NCI-H774 (cell line): Measurements from ENCODE around the gene NFS1.
"Not testable (repeated sequence)": the region's sequence is repeated elsewhere in the genome, so short reads cannot be mapped to it uniquely, and the experiment has no call there.

Experiments used
- DNase-seq: peaks from one replicate; lab custom pipeline; 2025; lab: John Stamatoyannopoulos, UW

Gene NFS1

DNA sequence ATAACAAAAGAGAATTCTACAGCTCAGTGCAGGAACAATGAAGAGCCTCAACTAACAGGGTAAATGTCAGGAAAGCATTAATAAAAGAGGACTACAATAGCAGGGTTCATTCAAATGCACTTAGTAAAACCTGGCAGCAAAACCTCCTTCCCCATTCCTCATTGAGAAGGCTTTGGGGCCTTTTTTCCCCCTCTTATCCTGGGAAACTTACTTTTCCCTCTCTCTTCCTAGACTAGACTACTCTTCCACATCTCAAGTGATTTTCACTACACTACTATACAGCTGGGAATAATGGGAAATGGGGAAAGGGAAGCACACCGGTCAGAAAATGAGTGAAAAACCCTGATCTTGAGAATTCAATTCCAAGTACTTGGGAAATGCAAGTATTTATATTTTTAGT lies 10.1 kb upstream of the NFS1 start:
- DNase-seq, result no peak

DNA sequence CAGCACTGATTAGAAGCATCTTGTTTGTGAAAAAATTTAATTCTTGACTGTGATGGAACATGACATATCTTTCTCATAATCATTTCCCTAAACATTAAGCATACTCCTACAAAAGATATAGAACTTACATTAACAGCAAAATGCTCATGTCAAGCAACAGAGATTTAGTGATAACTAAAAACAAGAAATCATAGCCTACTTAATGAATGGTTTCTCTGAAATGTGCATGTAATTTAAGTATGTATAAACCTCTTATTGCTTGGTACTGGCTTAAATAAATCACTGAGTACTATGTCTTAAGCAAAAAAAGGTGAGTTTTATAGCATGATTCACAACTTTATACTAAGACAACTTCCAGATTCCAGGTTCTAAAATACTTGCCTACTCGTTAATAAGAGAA lies 9.3 kb upstream of the NFS1 start:
- no peak for DNase-seq

DNA sequence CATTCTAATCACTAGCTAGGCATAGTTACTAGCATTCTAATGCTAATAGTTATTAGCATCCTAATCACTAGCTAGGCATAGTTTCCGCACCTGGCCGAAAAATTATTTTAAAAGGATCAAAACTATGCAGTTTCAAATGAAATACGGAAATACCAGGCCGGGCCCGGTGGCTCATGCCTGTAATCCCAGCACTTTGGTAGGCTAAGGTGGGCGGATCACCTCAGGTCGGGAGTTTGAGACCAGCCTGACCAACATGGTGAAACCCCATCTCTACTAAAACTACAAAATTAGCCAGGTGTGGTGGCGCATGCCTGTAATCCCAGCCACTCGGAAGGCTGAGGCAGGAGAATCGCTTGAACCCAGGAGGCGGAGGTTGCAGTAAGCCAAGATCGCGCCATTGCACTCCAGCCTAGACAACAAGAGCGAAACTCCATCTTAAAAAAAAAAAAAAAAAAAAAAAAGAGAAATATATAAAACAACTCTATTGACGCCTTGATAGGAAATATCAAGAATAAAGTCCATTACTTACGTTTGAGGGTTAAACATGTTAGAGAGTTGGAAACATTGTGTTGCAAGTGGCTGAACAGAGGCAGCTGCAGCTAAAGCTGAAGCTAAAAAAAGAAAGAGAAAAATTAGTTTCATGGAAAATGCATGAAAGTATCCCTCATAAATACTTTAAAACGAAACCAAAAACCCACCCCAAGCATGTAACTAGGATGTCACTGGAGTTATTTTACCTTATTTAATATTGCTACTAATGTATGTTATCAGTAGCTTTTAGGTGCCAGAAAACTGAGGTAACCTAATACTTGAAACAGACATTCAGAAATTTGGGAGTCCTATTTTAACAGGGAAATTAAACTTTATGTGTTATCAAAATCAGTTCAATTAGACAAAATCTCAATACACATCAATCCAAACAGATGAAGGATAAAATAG lies 7.7 kb upstream of the NFS1 start:
- not testable (repeated sequence) for DNase-seq

DNA sequence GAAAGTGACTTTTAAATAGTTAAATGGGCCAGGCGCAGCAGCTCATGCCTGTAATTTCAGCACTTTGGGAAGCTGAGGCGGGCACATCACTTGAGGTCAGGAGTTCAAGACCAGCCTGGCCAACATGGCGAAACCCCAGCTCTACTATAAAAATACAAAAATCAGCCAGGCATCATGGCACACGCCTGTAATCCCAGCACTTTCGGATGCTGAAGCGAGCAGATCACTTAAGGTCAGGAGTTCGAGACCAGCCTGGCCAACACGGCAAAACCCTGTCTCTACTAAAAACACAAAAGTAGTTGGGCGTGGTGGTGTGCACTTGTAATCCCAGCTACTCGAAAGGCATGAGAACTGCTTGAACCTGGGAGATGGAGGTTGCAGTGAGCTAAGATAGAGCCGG lies 6.7 kb upstream of the NFS1 start:
- DNase-seq, result not testable (repeated sequence)

DNA sequence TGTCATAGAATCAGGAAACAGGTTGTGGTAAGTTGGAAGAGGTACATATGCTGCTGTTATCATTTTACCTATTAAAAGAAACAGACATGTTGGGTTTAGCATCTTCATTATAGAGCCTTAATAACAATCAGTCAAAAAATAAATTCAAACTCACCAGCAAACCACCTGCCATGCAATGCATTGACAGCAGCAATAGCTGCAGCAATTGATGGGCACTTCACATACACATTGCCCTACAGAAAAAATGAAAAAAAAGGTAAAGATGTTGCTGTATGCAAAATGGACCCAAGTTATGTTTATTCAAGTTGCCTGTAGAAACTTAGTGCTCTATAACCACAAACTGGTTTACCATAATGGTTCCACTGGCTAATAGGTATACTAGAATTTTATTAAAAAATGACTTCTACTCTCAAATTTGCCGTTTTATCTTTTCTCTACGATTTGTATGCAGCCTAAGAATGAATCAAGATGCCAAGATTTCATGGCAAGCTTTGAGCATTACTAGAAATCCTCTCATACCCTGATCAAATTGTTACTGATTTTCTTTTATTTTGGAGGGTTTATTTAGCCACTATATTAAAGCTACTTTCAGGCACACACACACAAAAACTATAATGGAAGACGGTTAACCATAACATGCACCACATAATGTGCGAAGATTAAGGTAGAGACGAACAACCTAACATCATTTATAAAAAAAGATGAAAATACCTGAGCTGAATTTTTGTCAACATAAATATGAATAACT lies 5.5 kb upstream of the NFS1 start:
- no peak for DNase-seq

DNA sequence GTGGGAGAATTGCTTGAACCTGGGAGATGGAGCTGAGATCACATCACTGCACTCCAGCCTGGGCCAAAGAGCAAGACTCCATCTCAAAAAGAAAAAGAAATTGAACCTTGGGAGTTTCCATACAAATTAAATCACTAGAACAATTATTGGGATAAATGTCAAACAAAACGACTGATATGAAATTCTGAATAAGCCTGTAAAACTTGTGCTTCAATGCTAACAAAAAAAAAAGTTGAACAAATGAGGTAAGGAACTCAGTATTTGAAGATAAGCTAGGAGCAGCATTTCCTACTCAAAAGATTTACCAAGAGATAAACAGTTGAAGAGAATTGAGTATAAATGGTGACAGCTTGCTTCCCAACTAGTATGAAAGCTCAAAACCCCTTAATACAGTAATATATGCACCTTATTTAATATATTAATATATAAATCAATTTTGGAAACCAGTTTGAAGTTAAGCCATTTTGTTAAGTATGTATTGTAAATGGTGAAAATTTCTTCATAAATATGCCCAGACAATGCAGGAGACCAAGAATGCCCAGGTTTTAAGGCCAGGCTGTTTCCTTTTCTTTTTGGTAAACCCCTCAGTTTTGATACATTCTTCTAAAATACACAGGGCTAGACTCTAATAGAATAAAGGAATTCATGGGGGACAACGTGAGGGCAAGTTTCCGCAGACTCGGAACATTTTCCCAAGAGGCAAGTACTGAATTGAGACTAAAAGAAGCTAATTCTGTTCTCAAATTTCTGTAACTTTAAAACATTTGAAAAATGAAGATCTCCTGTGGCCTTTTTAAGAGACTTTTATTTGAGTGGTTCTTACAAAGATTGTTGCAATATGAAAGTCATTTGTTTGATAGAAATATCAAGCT lies 3.9 kb upstream of the NFS1 start:
- DNase-seq, result no peak

DNA sequence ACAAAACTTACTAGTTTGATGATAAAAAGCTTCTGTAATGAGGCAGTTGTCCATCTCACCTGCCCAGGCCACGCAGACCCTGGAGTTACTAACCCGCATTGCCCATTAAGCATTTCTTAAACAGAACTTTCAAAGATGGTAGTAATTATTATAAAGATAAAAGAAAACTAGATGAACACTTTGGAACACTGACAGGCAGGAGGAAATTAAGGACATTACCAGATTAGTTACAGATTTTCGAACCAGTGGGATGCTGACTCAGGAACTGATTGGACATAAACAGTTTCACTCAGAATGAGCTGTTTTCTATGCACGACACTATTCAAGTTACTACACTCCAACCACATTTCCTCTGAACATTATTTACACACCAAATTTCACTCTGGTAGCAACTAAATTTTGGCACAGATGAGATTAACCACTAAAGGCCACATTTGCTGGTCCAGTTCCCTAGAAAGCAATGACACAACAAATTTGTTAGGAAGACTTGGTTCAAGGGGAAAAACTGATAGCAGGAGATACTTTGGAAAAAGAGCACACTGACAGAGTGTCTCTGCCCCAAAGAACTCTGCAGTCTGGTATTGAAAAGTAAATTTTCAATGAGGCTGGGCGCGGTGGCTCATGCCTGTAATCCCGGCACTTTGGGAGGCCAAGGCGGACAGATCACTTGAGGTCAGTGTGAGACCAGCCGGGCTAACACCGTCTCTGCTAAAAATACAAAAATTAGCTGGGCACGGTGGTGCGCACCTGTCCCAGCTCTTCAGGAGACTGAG lies 3.1 kb upstream of the NFS1 start:
- DNase-seq, result no peak

DNA sequence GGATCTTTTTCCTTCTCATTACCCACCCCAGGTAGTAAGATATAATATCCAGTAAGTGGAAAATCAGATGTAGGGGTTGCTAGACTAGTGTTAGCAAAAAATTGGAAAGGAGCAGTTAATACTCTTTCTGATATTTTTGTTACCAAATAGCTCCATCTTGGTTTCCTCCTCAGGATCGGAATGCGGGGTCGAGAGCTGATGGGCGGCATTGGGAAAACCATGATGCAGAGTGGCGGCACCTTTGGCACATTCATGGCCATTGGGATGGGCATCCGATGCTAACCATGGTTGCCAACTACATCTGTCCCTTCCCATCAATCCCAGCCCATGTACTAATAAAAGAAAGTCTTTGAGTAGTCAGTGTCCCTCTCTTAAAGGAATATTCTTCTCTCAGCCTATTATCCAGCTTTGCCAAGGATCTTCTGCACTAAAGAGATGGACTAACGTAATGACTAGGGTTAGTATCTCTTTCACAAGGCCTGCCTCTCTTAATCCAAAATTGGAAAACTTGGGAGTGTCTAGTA lies 1.5 kb upstream of the NFS1 start:
- DNase-seq, result no peak

DNA sequence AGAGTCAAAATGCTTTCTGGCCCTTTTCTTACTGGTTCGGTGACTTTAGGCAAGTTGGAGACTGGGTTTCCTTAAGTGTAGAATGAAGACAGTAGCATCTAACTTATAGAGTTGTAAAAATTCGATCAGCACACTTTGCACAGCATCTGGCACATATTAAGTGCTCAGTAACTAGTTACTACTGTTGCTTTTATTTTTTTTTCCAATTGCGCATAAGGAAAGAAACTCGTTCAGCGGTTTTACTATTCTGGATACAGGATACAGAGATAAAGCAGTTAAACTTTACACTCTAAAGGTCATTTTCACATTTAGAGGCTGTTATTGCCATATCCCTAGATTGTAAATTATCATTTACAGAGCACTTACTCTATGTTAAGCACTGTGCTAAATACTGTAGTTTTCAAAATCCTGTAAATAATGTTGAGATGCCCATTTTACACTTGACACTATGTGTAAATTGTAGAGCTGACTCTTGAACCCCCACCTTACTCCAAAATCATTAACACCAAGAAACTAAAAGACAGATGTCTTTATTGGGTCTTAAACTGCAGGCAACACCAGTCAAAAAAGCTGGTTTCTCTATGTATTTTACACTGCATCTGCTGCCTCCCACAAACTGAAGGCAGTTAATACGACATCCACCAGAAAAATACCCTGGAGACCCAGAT lies 939 bp upstream of the NFS1 start:
- DNase-seq, result no peak

DNA sequence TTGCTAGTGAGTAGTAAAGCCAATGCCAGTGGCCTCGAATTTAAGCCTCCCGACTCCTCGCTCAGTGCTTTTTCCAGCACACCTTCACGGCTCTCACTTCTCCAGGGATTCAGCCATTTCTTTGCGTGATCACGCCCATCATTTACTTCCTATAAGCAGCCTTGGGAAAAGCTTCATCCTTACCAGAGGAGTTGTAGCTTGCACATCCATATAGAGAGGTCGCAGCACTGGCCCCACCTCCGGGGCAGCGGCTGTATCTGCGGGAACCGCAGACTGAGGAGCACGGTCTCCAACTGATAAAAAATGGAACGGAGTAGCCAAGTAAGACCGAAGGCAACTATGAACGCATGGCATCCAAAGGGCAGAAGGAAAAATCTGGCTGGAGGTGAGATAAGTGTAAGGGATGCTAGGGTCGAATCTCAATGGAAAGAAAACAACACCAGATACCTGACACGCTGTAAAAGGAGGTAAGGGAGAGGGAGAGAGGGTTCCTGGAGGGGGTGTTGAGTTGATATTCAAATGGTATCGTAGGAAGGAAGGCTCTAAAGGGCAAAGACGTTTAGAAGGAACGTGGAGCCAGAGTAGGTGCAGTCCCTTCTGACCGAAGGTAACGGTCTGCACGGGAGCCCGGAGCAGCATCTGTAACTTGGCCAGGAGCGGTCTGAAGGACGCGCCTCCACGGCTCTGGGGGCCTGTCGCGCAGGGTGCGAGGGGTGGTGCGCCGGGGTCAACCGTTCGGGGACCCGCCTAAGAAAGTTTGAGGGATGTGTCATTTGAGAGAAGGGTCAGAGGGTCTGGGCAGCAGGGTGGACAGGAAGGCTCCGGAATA lies 640 bp downstream of the NFS1 start:
- DNase-seq, result no peak

DNA sequence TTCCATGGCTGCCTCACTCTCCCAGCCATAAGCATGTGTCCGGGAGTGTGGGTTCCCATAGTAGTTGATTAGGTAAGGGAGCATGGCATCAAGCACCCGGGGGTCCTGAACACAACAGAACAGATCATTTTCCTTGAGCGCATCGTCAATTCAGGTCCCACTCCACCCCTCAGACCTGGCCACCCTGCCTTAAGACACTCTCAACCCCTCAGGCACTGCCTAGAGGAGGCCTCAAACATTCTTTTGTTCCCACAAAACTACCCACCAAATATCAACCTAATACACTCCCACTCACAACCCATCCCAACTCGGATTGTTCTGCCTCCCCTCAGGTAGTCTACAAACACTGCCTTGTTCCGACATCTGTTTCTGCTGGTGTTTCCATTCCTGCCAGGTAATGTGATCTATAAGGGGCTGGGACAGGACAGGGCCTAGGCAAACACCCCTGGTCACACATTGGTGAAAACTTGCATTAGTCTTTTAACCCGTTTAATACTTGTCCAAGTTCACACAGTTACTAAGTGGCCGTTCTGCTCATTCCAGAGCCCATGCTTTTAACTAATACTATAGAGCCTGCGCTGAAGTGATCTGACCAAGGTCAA lies 1.4 kb downstream of the NFS1 start:
- no peak for DNase-seq

DNA sequence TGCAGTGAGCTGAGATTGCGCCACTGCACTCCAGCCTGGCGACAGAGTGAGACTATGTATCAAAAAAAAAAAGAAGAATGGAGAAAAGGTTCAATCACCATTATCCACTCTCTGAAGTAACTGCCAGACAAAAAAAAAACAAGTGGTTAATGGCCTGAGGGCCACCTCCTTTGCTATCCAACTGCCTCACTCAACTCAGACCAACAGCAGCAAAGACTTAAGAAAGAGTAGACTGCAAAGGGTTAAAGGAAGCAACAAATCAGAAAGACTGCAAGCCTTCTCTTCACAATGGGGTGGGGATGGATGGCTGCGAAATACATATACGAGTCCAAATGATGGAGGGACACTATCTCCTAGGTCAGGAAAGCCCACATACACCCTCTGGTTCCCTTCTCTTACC lies 3.2 kb downstream of the NFS1 start:
- DNase-seq, result no peak

DNA sequence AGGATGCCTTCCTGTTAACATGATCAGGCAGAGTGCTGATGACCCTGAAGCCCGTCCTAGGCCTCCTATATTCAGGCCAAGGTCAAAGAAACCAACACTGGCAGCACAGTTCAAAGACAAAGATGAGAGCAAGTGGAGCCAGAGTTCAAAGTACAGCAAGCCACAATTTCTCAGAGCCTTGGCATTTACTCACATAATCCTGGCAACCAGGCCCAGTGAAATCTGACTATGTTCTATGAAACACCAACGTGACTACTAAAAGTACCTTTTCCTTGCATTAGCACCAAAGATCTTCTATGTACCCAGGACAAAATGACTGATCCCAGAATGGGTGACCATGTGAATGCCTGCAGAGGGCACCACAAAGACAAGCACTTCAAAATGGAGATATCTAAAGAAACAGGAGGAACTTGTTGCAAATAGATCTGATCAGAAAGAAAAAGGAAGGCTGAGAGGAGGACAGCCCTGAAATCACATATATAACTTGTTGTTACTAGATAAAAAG lies 3.9 kb downstream of the NFS1 start:
- DNase-seq, result no peak

DNA sequence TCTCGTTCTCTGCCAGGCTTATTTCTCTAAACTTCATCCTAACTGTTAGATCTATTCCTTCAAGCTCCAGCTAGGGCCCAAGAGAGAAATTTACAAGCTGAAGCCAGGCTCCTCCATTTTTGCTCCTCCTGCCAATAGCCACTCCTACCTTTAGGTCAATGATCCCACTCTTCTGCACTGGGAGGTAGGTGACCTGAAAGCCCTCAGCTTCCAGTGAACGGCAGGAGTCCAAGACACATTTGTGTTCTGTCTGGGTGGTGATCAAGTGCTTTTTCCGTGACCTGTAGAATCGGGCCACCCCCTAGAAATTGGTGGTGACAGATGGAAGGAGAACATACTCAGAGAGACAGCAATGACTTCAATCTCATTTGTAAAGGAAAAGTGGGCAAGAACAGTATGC lies 8.9 kb downstream of the NFS1 start:
- no peak for DNase-seq

DNA sequence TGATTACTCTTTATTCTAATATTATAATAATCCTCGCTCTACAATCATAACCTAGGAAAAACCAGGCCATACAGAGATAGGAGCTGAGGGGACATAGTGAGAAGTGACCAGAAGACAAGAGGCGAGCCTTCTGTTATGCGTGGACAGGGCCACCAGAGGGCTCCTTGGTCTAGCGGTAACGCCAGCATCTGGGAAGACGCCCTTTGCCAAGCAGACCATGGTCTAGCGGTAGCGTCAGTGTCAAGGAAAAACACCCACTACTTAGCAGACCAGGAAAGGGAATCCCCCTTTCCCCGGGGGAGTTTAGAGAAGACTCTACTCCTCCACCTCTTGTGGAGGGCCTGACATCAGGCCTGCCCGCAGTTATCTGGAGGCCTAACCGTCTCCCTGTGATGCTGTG lies 12.3 kb downstream of the NFS1 start:
- DNase-seq, result not testable (repeated sequence)

DNA sequence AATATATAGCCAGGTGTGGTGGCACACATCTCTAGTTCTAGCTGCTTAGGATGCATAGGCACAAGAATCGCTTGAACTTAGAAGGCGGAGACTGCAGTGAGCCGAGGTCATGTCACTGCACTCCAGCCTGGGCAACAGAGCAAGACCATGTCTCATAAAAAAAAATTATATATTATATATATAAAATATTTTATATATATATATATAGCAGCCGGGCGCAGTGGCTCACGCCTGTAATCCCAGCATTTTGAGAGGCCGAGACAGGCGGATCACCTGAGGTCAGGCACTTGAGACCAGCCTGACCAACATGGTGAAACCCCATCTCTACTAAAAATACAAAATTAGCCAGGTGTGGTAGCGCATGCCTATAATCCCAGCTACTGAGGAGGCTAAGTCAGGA lies 13.8 kb downstream of the NFS1 start:
- not testable (repeated sequence) for DNase-seq

DNA sequence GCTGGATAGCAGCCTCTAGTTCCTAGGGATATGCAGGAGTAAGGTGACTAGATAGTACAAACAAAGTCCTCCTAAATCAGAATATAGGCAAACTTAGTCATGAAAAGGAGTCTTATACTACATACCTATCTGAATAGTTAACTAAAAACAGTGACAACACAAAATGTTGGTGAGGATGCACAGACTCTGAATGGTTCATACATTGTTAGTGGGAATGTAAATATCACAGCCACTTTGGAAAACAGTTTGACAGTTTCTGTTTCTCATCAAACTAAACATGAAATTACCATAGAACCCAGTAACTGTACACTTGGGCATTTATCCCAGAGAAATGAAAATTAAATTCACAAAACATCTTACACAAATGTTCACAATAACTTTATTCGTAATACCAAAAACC lies 17.2 kb downstream of the NFS1 start:
- no peak for DNase-seq

DNA sequence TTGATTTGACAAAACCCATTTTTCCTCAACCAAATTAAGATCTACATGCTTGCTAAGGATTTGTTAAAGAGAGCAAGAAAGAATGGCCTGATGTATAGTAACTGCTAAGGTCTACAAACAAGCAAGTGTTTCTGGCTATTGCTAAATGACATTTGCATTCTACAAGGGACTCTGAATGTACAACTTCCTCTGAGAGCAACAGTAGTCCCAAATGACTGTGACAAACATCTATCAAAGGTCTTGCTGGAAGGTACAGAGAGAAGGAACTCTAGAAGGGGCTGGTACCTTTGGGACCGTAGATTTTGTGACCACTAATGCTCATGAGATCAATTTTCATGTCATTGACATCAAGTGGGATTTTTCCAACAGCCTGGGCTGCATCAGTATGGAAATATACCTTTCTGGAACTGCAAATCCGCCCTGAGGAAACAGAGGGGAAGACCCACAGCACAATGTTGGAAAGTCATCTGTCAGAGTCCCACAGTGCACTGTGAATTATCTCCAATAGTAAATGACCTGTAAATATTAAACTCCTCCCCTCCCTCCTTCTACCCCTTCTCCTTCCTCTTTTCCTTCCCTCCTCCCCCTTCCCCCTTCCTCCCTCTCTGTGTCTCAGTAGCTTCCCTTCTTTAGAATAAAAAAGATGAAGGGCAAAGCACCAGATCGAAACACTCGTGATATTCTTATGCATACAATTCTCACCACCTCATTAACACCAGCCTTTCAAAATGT lies 18.5 kb downstream of the NFS1 start:
- DNase-seq, result no peak

DNA sequence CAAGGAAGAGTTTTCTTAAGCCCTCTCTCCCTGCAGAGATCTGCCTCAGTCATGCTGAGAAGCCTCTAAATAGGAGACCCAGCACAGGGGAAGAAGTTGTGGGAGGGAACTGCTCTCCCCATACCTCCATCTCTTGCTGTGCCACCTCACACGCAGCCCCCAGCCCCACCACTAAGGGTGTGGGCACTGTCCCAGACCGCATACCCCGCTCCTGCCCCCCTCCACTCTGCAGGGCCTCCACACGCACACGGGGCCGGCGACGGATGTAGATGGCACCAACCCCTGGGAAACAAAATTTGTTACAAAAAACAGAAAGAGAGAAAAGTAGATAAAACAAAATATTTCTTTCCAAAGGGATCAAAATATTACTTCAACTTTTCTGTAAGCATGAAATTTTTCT lies 24.2 kb downstream of the NFS1 start:
- no peak for DNase-seq
